ENCODE data around the gene PEAR1. TPM values are rescaled to one million over a fixed set of nuclear protein-coding genes. Genes with fewer than 3 reads are reported as not detected.

PEAR1 gene
- total RNA-seq, 2 donors from 2014 or later = 7.9 to 12.5 TPM

GRCh38 chr1:156862997-156863599 is 30.4 kb upstream of the PEAR1 start:
- Histone ChIP-seq H3K36me3 (no peaks in the 10 kb centered on the region), H3K4me3 (no peak overlapping the region), H3K27ac (no peak overlapping the region), H3K27me3 (peaks cover 6 to 15% of the 10 kb centered on the region in 2 donors), H3K4me1 (peaks cover 0 to 32% of the 10 kb centered on the region in 2 donors), H3K9me3 (no peaks in the 10 kb centered on the region)
- TF ChIP-seq, protein P1, sequence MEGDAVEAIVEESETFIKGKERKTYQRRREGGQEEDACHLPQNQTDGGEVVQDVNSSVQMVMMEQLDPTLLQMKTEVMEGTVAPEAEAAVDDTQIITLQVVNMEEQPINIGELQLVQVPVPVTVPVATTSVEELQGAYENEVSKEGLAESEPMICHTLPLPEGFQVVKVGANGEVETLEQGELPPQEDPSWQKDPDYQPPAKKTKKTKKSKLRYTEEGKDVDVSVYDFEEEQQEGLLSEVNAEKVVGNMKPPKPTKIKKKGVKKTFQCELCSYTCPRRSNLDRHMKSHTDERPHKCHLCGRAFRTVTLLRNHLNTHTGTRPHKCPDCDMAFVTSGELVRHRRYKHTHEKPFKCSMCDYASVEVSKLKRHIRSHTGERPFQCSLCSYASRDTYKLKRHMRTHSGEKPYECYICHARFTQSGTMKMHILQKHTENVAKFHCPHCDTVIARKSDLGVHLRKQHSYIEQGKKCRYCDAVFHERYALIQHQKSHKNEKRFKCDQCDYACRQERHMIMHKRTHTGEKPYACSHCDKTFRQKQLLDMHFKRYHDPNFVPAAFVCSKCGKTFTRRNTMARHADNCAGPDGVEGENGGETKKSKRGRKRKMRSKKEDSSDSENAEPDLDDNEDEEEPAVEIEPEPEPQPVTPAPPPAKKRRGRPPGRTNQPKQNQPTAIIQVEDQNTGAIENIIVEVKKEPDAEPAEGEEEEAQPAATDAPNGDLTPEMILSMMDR (IDR thresholded peaks at IDR 0.05) = no peak
- DNase-seq (ENCODE audit: low spot score) = no peak

DNA sequence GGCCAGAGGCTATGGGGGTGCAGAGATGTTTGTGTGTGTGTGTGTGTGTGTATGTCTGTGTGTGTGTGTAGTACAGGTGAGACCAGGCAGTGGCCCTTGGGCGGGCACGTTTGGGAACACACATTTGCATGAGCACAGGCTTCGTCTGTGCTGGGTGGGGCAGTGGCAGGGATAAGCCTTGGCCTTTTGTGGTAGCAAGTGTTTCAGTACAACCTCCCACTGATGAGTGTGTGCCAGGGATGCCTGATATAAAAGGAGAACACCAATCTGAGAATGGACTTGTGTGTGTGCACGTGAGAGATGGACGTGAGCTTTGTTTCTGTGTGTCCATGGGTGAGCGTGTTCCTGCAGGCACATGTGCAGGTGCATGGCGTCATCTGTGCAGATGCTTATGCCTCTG is 29.9 kb upstream of the PEAR1 start:
- TF ChIP-seq, protein P1 (IDR thresholded peaks at IDR 0.05) = no peak
- no peaks in the 10 kb centered on the region for H3K36me3 ChIP-seq
- H3K4me1 ChIP-seq = peaks cover 0 to 26% of the 10 kb centered on the region in 2 donors
- H3K9me3 ChIP-seq = no peaks in the 10 kb centered on the region
- H3K4me3 ChIP-seq = no peak overlapping the region
- peaks cover 6 to 15% of the 10 kb centered on the region in 2 donors for H3K27me3 ChIP-seq
- H3K27ac ChIP-seq = no peak overlapping the region
- no peak for DNase-seq (ENCODE audit: low spot score)

- H3K9me3 ChIP-seq = no peaks in the 10 kb centered on the region
- DNase-seq (ENCODE audit: low spot score) = no peak
- H3K4me3 ChIP-seq = no peak overlapping the region
- TF ChIP-seq, protein P1 (IDR thresholded peaks at IDR 0.05) = no peak
- peaks cover 6 to 15% of the 10 kb centered on the region in 2 donors for H3K27me3 ChIP-seq
- H3K4me1 ChIP-seq = peaks cover 0 to 15% of the 10 kb centered on the region in 2 donors
- no peak overlapping the region for H3K27ac ChIP-seq
- H3K36me3 ChIP-seq = no peaks in the 10 kb centered on the region
Measured at GRCh38 chr1:156864796-156865195, 28.7 kb upstream of the PEAR1 start.

GRCh38 chr1:156865258-156865657 is 28.3 kb upstream of the PEAR1 start:
- no peaks in the 10 kb centered on the region for H3K9me3 ChIP-seq
- no peak overlapping the region for H3K27ac ChIP-seq
- H3K36me3 ChIP-seq = no peaks in the 10 kb centered on the region
- TF ChIP-seq, protein P1 (IDR thresholded peaks at IDR 0.05) = no peak
- no peak for DNase-seq (ENCODE audit: low spot score)
- peaks cover 6 to 15% of the 10 kb centered on the region in 2 donors for H3K27me3 ChIP-seq
- H3K4me3 ChIP-seq = no peak overlapping the region
- peaks cover 0 to 10% of the 10 kb centered on the region in 2 donors for H3K4me1 ChIP-seq

DNA sequence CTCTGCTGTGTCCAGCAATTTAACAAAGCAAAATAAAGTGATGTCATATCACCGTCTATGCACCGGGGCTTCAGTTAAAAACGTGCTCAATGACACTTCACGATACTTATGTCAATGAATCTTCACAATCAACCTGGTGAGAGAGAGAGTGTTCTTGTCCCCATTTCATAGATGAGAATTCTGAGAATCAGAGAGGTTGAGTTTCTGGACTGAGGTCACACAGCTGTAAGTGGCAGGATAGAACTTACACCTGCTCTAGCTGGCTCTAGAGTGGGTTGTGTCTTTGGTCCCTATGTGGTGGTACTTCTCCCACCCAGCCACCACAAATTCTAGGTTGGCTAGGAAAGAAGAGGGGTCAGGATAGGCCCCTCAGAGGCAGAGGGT is 27.7 kb upstream of the PEAR1 start:
- no peak overlapping the region for H3K4me3 ChIP-seq
- peaks cover 6 to 9% of the 10 kb centered on the region in 2 donors for H3K27me3 ChIP-seq
- H3K4me1 ChIP-seq = peaks cover 0 to 4% of the 10 kb centered on the region in 2 donors
- TF ChIP-seq, protein P1 (IDR thresholded peaks at IDR 0.05) = no peak
- no peak overlapping the region for H3K27ac ChIP-seq
- no peak for DNase-seq (ENCODE audit: low spot score)
- H3K9me3 ChIP-seq = no peaks in the 10 kb centered on the region
- no peaks in the 10 kb centered on the region for H3K36me3 ChIP-seq
